CD14-positive monocyte (primary cell): ENCODE measurements around the gene SCNN1B. TPM values are rescaled to one million over a fixed set of nuclear protein-coding genes. Genes with fewer than 3 reads are reported as not detected.

ENCODE experiments used
- DNase-seq, 3 donors: peaks; one replicate each; pipeline ENCODE4 v3.0.0-alpha.2; 2011 to 2022
- H2AFZ ChIP-seq: 2 replicates; pipeline ENCODE4 v1.6.0; 2012; ENCODE audit warnings: mild to moderate bottlenecking, low read depth, low read length, inconsistent platforms; ENCODE audit not compliant: insufficient read depth, poor library complexity, severe bottlenecking
- H3K27ac ChIP-seq, 2 donors: 1 replicate in 1 of 2; 2 replicates in 1 of 2; pipeline ENCODE4 v1.5.1; 2012 to 2013; ENCODE audit warnings: low read length in 2 of 2, control low read depth in 1 of 2, inconsistent platforms in 1 of 2, low read depth in 1 of 2, mild to moderate bottlenecking in 1 of 2
- H3K27me3 ChIP-seq, 2 donors: one replicate each; pipeline versions ENCODE4 v1.6.0 to v1.6.1; 2011 to 2013; ENCODE audit warnings: low read length in 2 of 2; ENCODE audit not compliant: control insufficient read depth in 2 of 2, insufficient read depth in 2 of 2
- H3K36me3 ChIP-seq, 2 donors: replicated peaks in 1 of 2; 1 replicate in 1 of 2; 2 replicates in 1 of 2; pipeline versions ENCODE4 v1.5.1 to v1.6.1; 2012 to 2013; ENCODE audit warnings: low read length in 2 of 2, control low read depth in 1 of 2, inconsistent platforms in 1 of 2, mild to moderate bottlenecking in 1 of 2; ENCODE audit not compliant: insufficient read depth in 2 of 2, control insufficient read depth in 1 of 2
- H3K4me1 ChIP-seq, 2 donors: 1 replicate in 1 of 2; 2 replicates in 1 of 2; pipeline versions ENCODE4 v1.5.1 to v1.6.1; 2012 to 2013; ENCODE audit warnings: low read length in 2 of 2, control low read depth in 1 of 2, inconsistent platforms in 1 of 2, mild to moderate bottlenecking in 1 of 2, moderate library complexity in 1 of 2; ENCODE audit not compliant: insufficient read depth in 2 of 2, control insufficient read depth in 1 of 2
- H3K4me2 ChIP-seq: replicated peaks from 2 replicates; pipeline ENCODE3; 2012; ENCODE audit warnings: low read length, moderate library complexity, mild to moderate bottlenecking; ENCODE audit not compliant: poor library complexity, severe bottlenecking; ENCODE audit errors: extremely low read depth
- H3K4me3 ChIP-seq, 3 experiments: fragments of 200-600 bp in 1 of 3; sonication (generic) in 1 of 3; replicated peaks in 1 of 3; 1 replicate in 2 of 3; 2 replicates in 1 of 3; pipeline ENCODE4 v1.5.1; 2011 to 2013; ENCODE audit warnings: low read length in 3 of 3, mild to moderate bottlenecking in 3 of 3, control low read depth in 2 of 3, low read depth in 2 of 3, inconsistent platforms in 1 of 3, moderate library complexity in 1 of 3
- H3K79me2 ChIP-seq: 2 replicates; pipeline ENCODE4 v1.6.0; 2012; ENCODE audit warnings: mild to moderate bottlenecking, control low read depth, inconsistent platforms, low read length, moderate library complexity; ENCODE audit not compliant: insufficient read depth
- H3K9ac ChIP-seq: 2 replicates; pipeline ENCODE4 v1.6.0; 2017; ENCODE audit warnings: low read length, mild to moderate bottlenecking; ENCODE audit not compliant: insufficient read depth, poor library complexity, severe bottlenecking
- H3K9me3 ChIP-seq, 2 donors: replicated peaks in 1 of 2; 1 replicate in 1 of 2; 2 replicates in 1 of 2; pipeline versions ENCODE4 v1.5.1 to v1.6.1; 2012 to 2013; ENCODE audit warnings: low read length in 2 of 2, control low read depth in 1 of 2; ENCODE audit not compliant: control insufficient read depth in 1 of 2, insufficient read depth in 1 of 2
- H4K20me1 ChIP-seq: 2 replicates; pipeline ENCODE4 v1.6.0; 2012; ENCODE audit warnings: mild to moderate bottlenecking, low read length, control low read depth, moderate library complexity; ENCODE audit not compliant: insufficient read depth
- H3K27ac Mint-ChIP-seq, 7 donors: one replicate each; pipeline ENCODE4 v1.8.0; 2020; ENCODE audit warnings: mild to moderate bottlenecking in 7 of 7, mixed read lengths in 7 of 7, moderate library complexity in 6 of 7, inconsistent platforms in 2 of 7
- H3K27me3 Mint-ChIP-seq, 3 donors: one replicate each; pipeline ENCODE4 v1.8.0; 2021 to 2022; ENCODE audit warnings: low read depth in 3 of 3, mild to moderate bottlenecking in 3 of 3, mixed read lengths in 3 of 3, moderate library complexity in 3 of 3, inconsistent platforms in 1 of 3
- H3K36me3 Mint-ChIP-seq, 2 donors: one replicate each; pipeline ENCODE4 v1.8.0; 2020; ENCODE audit warnings: mixed read lengths in 2 of 2, inconsistent platforms in 1 of 2, mild to moderate bottlenecking in 1 of 2
- H3K4me1 Mint-ChIP-seq: one replicate; pipeline ENCODE4 v1.8.0; 2020; ENCODE audit warnings: mild to moderate bottlenecking, mixed read lengths
- H3K4me3 Mint-ChIP-seq, 2 donors: one replicate each; pipeline ENCODE4 v1.8.0; 2020; ENCODE audit warnings: mild to moderate bottlenecking in 2 of 2, mixed read lengths in 2 of 2, moderate library complexity in 1 of 2
- H3K9me3 Mint-ChIP-seq, 7 donors: one replicate each; pipeline ENCODE4 v1.8.0; 2020 to 2022; ENCODE audit warnings: mixed read lengths in 7 of 7, mild to moderate bottlenecking in 6 of 7, moderate library complexity in 6 of 7, inconsistent platforms in 2 of 7
- CTCF ChIP-seq: fragments of 200-600 bp; IDR thresholded peaks from one replicate; pipeline ENCODE4 v1.8.0; 2022; ENCODE audit warnings: antibody characterized with exemption, mild to moderate bottlenecking
- WGBS: methylation state at CpG from one replicate; pipeline ENCODE4 v1.1.5; 2013; ENCODE audit warnings: missing lambda C conversion rate; ENCODE audit not compliant: insufficient coverage; 5-methylcytosine and 5-hydroxymethylcytosine counted together
- intact Hi-C, 2 donors: fragments of 100-400 bp; cut with micrococcal nuclease; formaldehyde crosslinking; loops; one replicate each; pipeline versions ENCODE4 v1.15.0 to v1.15.1; 2023
- polyA plus RNA-seq, 3 donors: library from polyadenylated mRNA; depleted of rRNA in 1 of 3; unstranded in 2 of 3; stranded (reverse) in 1 of 3; fragments of 300-500 nt in 2 of 3; fragments of >200 nt in 1 of 3; fragmentation: Illumina TruSeq in 2 of 3; gene quantifications; 1 replicate in 2 of 3; 2 replicates in 1 of 3; pipeline ENCODE4 v1.2.3, GENCODE V29; 2012 to 2021

Gene SCNN1B
- polyA plus RNA-seq, 3 donors, result not detected

DNA sequence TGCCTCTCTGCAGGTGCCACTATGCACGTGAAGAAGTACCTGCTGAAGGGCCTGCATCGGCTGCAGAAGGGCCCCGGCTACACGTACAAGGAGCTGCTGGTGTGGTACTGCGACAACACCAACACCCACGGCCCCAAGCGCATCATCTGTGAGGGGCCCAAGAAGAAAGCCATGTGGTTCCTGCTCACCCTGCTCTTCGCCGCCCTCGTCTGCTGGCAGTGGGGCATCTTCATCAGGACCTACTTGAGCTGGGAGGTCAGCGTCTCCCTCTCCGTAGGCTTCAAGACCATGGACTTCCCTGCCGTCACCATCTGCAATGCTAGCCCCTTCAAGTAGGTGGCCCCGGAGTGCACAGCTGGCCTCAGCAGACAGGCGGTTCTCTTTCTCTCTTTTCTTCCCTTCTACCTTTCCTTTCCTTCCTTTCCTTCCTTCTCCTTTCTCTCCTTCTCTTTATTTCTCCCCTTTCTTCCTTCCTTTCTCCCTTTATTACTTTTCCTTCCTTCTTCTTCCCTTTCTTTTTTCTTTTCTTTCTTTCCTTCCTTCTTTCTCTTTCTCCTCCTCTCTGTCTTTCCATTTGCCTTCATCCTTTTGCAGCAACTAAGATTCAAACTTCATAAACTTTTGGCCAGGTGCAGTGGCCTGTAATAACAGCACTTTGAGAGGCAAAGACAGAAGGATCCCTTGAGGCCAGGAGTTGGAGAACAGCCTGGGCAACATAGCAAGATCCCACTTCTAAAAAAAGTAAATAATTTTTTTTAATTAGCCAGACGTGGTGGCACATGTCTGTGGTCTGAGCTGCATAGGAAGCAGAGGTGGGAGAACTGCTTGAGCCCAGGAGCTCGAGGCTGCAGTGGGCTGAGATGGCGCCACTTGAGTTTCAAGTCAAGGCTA lies 46.7 kb downstream of the SCNN1B start:
- no peak for TF ChIP-seq CTCF
- no peaks in the 10 kb centered on the region for H3K36me3 ChIP-seq
- intact Hi-C loops, result no loop called here
- no peak overlapping the region for H3K4me2 ChIP-seq
- H3K9ac ChIP-seq, result no peak overlapping the region
- H3K4me3 Mint-ChIP-seq, result no peak overlapping the region
- no peaks in the 10 kb centered on the region for H4K20me1 ChIP-seq
- peaks cover 0 to 5% (median 0%) of the 10 kb centered on the region in 7 donors for H3K9me3 Mint-ChIP-seq
- peaks cover 5 to 7% (median 7%) of the 10 kb centered on the region in 3 donors for H3K27me3 Mint-ChIP-seq
- H3K27ac Mint-ChIP-seq, result no peak overlapping the region
- H3K27ac ChIP-seq, result no peak overlapping the region
- no peaks in the 10 kb centered on the region for H3K27me3 ChIP-seq
- 55% methylated on average over 16 of the region's 18 CpGs for WGBS
- no peaks in the 10 kb centered on the region for H3K36me3 Mint-ChIP-seq
- H3K4me1 ChIP-seq, result no peaks in the 10 kb centered on the region
- H2AFZ ChIP-seq, result no peak overlapping the region
- H3K4me3 ChIP-seq, result no peak overlapping the region
- no peaks in the 10 kb centered on the region for H3K4me1 Mint-ChIP-seq
- no peaks in the 10 kb centered on the region for H3K79me2 ChIP-seq
- DNase-seq, result no peak
- peaks cover 0 to 3% of the 10 kb centered on the region in 2 donors for H3K9me3 ChIP-seq

- H3K4me1 ChIP-seq, result no peaks in the 10 kb centered on the region
- Mint-ChIP-seq H3K9me3 (peaks cover 0 to 5% (median 1%) of the 10 kb centered on the region in 7 donors), H3K4me1 (no peaks in the 10 kb centered on the region), H3K36me3 (no peaks in the 10 kb centered on the region), H3K27ac (no peak overlapping the region), H3K4me3 (no peak overlapping the region), H3K27me3 (peaks cover 1 to 9% (median 3%) of the 10 kb centered on the region in 3 donors)
- no peak overlapping the region for H2AFZ ChIP-seq
- no peaks in the 10 kb centered on the region for H4K20me1 ChIP-seq
- TF ChIP-seq CTCF, result no peak
- no peaks in the 10 kb centered on the region for H3K79me2 ChIP-seq
- H3K4me3 ChIP-seq, result no peak overlapping the region
- H3K9ac ChIP-seq, result no peak overlapping the region
- no peak for DNase-seq
- H3K36me3 ChIP-seq, result no peaks in the 10 kb centered on the region
- intact Hi-C loops, result no loop called here
- H3K9me3 ChIP-seq, result peaks cover 0 to 3% of the 10 kb centered on the region in 2 donors
- H3K27ac ChIP-seq, result no peak overlapping the region
- no peaks in the 10 kb centered on the region for H3K27me3 ChIP-seq
- 85% methylated on average over 3 of the region's 5 CpGs for WGBS
- H3K4me2 ChIP-seq, result no peak overlapping the region
Observed at GRCh38 chr16:23351360-23351759, 49.3 kb downstream of the SCNN1B start.
